Hindlimb muscle (tissue), 1 donor: Measurements from ENCODE around the gene PGM2L1. TPM values are rescaled to one million over a fixed set of nuclear protein-coding genes. Genes with fewer than 3 reads are reported as not detected.
"Not testable (repeated sequence)": the region's sequence is repeated elsewhere in the genome, so short reads cannot be mapped to it uniquely, and the experiment has no call there.

Experiments
- DNase-seq: peaks from one replicate; pipeline ENCODE4 v3.0.0-alpha.2; 2013
- polyA plus RNA-seq: library from polyadenylated mRNA; unstranded; fragments of 120-200 nt; gene quantifications from one replicate; pipeline ENCODE4 v1.2.1, GENCODE V29; 2013; ENCODE audit not compliant: insufficient read length

PGM2L1 gene
- polyA plus RNA-seq, 1 donor, result 4.6 TPM

GRCh38 chr11:74332291-74332690 is 65.9 kb downstream of the PGM2L1 start:
- no peak for DNase-seq

DNA sequence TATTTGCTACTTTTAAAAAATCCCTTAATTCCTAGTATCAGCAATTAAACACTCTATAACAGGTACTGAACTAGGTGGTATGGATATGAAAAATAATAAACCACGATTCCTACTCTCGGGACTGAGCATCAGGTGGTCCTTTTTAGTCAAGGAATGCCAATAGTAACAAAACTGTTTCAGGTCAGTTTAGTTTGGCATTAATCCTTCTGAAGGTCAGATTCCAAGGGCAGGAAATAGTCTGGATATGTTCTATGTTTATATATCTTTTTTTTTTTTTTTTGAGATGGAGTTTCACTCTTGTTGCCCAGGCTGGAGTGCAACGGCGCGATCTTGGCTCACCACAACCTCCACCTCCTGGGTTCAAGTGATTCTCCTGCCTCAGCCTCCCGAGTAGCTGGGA is 67.2 kb downstream of the PGM2L1 start:
- not testable (repeated sequence) for DNase-seq

- no peak for DNase-seq
Observed at GRCh38 chr11:74330075-74330858, 68.0 kb downstream of the PGM2L1 start.

DNA sequence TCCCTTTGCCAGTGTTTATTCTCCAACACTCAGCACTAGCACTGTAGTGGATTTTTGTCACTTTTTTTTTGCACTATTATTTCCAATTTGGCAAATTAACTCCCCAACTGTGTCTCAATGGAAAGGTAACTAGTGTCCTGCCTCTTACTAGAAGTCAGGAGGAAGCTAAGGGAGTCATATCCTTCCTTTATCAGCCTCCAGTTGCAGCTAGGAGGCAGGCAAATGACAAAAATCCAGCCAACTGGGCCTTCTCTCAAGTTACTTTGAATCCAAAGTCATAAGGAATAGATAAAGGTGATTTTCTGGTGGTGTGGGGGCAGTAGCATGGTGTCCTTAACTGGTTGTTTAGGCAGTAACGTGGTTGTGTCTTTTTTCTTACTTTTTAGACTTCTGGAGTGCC is 71.2 kb downstream of the PGM2L1 start:
- no peak for DNase-seq

GRCh38 chr11:74326665-74327064 is 71.6 kb downstream of the PGM2L1 start:
- DNase-seq, result no peak

DNA sequence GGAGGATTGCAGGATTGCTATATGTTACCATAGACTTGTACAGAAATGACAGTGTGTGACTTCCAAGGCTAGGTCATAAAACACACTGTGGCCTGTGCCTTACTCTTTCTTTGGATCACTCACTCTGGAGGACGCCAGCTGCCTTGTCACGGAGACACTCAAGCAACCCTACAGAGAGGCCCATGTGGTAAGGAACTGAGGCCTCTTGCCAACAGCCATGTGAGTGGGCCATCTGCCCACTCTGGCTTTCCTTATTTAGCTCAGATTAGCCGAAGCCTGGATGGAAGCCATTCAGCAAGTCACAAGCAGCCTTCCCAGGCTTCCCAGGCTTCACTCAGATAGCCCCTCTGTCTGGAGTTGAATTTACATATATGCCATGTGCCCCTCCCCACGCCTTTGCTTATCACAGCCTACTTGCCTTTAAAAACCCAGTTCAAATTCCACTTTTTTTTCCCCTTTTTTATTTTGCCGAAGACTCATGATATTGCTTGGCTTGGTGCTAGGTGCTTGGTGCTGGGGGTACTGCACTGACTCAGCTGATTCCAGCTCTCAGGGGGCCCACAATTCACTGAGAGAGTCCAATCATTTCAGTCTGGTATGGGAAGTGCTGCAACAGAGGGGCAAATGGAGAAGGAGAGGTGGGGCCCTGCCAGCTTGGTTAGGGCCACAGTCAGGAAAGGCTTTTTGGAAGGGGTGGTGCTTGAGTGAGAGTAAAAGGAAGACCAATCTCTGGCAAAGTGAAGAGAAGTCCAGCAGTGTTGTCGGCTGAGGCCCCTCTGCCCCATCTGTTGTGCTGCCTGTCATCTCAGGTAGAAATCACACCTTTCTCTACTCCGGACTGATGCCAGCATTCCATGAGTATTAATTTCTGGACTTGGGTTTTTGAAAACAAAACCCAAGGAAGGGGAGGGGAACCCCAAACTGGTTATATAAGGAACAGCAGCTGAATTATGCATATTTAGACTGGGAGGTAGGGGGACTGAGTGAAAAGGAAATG is 72.3 kb downstream of the PGM2L1 start:
- peak; percentile 78 for DNase-seq

- no peak for DNase-seq
Observed at GRCh38 chr11:74322667-74323066, 75.6 kb downstream of the PGM2L1 start.

DNA sequence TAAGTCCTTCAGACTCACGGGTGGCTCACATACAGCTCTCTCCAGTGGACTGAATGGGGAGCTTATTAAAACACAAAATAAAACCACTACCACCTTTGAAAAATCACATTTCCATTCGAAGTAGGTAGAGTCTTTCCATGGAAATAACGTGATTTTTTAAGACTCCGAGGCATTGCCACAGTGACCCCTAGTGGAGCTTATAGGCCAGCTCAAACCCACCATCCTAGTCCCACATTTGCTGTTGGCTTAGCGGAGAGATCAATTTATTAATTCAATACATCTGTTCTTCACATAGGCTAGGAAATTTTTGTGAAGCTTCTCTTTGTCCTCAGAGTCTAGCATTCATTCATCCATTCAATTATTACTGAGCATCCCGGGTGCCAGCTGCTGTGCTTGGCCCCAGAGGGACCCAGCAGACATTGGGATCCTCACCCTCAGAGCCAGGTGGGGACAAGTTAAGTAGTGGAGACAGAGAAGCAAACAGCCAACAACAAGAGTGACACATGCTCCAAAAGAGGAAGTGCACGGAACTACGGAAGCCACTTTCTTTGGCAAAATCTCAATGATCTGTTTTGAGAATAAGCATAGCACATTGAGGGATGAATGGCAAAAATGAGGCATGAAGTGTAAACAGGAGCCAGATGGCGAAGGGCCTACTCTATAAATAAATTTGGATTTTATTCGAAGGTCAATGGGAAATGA is 76.6 kb downstream of the PGM2L1 start:
- DNase-seq, result peak; percentile 37

DNA sequence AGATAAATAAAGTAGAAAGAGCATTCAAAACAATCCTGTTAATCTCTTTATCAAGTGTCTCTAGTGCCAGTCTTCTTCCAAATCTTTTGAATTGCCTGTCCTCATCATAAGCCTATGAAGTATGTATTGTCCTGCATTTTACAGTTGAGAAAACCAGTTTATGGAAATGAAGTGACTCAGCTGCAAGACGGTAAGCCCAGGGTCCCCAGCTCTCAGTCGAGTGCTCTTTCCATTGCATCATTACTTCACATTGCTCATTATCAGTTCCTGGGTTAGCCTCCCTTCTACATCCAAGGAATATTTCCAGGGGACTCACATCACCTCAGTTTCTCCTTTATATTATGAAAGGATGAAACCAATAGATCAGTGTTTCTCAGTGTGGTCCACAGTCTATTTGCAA is 77.7 kb downstream of the PGM2L1 start:
- no peak for DNase-seq

GRCh38 chr11:74319139-74319816 is 79.0 kb downstream of the PGM2L1 start:
- peak; percentile 46 for DNase-seq

DNA sequence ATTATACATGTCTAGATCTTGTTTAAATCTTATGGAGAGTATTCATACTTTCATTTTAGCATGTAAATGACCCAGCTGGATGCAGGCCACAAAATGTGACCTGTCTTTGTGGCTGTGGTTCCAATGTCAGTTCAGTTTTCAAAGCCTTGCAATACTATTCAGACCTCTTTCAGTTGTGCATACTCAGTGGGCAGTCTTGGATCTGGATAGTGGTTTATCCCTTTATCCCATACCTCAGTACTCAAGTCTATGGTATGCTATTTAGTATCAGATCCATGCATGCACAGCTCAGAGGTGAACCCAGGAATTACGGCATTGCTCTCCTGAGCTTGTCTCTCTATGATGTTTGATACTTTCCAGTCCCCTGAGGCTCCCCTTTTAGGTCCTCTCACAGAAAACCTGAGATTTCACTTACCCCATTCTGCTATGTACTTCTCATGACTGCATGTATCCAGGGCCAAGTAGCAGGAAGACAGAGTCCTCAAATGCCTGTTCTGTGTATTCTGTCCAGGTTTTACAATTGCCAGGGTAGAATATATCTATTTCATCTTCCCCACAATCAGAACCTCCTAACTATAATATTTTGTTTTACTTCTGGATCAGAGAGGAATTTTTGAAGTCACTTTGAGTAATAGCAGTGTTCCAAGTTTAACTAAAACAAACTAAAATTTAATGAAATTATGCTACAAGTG is 79.8 kb downstream of the PGM2L1 start:
- DNase-seq, result no peak

DNA sequence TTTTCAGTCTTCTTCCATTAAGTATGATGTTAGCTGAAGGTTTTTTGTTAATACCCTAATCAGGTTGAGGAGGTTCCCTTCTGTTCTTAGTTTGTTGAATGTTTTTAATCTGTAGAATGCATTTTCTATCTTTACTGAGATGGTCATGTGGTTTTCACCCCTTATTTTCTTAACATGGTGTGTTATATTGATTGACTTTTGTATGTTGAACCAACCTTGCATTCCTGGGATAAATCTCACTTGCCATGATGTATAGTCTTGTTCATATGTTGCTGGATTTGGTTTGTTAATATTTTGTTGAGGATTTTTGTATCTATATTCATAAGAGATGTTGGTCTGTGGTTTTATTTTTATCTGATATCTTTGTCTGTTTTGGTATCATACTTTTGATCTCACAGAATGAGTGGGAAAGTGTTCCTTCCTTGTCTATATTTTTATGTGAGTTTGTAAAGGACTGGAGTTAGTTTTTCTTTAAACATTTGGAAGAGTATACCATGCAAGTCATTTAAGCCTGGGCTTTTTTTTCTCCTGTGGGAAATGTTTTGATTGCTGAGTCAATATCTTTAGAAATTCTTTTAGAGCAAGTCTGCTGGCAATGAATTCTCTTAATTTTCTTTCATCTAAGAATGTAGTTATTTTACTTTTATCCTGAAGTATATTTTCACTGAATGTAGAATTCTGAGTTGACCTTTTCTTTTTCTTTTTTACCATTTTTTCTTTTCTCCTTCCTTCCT is 81.3 kb downstream of the PGM2L1 start:
- no peak for DNase-seq

DNA sequence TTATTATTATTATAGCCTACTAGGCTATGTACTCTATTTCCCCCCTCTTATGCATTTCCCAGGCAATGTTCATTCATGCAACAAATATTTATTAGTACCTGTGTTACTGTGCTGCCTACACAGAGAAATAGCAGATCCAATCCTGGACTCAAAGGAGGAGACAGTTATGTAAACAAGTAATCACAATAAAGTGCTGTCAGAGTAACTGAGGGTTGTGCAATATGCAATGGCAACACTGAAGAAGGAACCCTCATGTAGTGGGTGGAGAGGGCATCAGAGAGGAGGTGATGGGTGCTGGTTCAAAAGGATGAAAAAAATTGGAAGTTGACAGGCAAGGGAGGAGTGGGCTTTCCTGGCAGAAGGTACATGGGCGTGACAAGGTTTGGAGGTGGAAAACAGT is 85.9 kb downstream of the PGM2L1 start:
- DNase-seq, result no peak

DNA sequence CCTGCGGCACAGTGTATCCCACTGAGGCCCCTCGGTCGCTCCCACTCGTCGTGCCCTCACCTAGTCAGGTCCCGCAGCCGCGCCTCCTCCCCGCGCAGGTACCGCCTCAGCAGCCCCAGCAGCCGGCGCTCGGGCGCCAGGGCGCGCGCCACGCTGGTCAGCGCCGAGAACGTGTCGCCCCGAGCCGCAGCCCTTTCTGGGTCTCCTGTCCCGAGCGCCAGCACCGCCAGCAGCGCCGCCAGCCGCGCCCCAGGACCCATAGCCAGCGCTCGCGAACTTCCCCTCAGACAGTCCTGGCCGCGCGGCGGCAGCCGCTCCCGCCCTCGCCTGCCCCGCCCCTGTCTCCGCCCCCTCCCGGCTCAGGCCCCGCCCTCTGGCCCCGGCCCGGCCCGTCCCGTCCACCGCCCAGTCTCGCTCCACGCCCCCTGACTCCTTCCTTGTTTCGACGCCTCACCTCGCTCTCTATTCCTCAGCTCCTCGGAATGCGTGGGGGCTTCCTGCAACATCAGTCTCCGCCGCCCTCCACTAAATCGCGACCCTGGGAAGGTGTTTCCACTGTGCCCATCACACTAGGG is 86.8 kb downstream of the PGM2L1 start, which contains the start of gene P4HA3:
Gene P4HA3, minus strand, starts transcription at position 289 of the 575 bp plus-strand sequence. Its CDS starts 29 bp downstream, at position 260.
- peak; percentile 37 for DNase-seq

- DNase-seq, result no peak
Observed at GRCh38 chr11:74310857-74311256, 87.4 kb downstream of the PGM2L1 start.

DNA sequence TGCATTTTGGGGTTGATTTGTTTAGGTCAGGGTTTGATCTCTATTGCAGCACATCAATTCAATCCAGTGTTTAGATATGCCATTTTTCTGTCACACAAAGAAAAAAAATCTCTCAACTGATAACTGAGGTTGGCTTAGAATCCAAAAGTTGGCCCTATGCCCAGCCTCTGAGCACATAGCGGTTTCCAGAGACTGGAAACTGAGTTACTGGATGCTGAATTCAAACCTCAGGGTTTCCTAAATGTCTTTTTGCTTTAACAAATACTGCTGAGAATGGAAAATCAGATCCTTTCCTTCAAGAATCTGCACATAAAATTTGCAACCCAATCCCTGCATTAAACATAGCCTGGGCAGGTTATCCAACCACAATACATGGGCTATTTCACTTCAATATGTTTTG is 90.8 kb downstream of the PGM2L1 start:
- peak; percentile 32 for DNase-seq

- DNase-seq, result no peak
Observed at GRCh38 chr11:74306435-74307175, 91.6 kb downstream of the PGM2L1 start.

DNA sequence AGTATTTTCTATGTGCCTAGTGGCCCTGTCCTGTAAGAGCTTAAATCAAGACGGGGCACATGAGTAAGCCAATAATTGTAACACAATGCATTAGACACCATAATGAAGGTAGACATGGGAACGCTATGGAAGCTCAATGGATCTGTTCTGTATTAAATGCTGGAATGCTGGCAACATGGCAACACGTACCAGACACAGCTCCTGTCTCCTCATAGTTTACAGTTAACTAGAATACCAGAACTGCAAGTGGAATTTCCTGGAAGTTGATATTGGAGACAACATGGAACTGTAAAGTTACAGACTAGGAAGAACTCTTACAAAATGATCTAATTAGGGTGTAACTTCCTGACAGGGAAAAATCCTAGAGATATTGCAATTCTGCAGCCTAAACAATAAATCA is 99.2 kb downstream of the PGM2L1 start:
- no peak for DNase-seq

DNA sequence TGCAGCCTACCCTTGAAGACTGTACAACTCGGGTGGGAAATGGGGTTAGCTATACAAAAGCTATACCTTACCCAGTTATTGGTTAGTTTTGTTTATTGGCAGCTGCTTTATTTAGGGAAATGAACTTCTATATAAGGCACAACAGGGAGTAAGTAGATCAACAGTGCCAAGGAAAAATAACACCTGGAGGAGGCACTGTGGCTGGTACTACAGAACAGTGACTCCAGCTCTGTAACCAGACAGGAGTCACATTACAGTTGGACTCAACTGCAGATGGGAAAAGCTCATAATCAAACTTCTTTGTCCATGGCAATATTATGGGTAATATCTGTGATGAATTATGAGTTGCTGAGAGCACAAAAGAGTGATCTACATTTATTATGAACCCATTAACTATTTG is 100.7 kb downstream of the PGM2L1 start:
- DNase-seq, result no peak

DNA sequence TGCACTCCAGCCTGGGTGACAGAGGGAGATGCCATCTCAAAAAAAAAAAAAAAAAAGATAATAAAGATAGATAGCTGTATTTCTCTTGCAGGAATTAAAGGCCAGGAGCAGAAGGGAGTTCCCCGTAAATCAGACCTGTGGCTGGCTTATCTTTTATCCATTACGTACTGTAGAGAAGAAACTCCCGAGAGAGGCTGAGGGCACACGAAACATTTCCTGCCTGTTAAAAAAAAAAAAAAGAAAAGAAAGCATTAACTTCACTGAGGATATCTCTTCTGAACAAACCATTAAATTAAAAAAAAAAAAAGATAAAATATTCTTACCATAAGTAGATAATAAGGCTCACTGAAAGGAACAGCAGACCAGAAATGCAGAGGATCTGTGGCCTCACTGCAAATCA is 109.3 kb downstream of the PGM2L1 start:
- DNase-seq, result no peak
